Calu3 (cell line): Measurements from ENCODE around the gene DCAF6. TPM values are rescaled to one million over a fixed set of nuclear protein-coding genes. Genes with fewer than 3 reads are reported as not detected.

Experiments used
- BruUV-seq: library from RNA; stranded (reverse); fragments of 400-500 nt; replicated peaks from 2 replicates; lab custom pipeline; 2021; lab: Mats Ljungman, UMichigan
- CTCF ChIA-PET: fragments of 300-600 bp; sonication (Branson Sonifier 250); formaldehyde crosslinking; loops from one replicate; lab custom pipeline; 2022; ENCODE audit warnings: antibody characterized with exemption; lab: Charles Lee
- DNase-seq: peaks from one replicate; pipeline ENCODE4 v3.0.0; 2022
- H3K27ac Mint-ChIP-seq: one replicate; pipeline ENCODE4 v1.8.0; 2022; ENCODE audit warnings: mixed read lengths; ENCODE audit not compliant: unreplicated experiment
- H3K27me3 Mint-ChIP-seq: one replicate; pipeline ENCODE4 v1.8.0; 2022; ENCODE audit warnings: mixed read lengths; ENCODE audit not compliant: unreplicated experiment
- H3K36me3 Mint-ChIP-seq: one replicate; pipeline ENCODE4 v1.8.0; 2022; ENCODE audit warnings: mild to moderate bottlenecking, moderate library complexity, mixed read lengths; ENCODE audit not compliant: insufficient read depth, unreplicated experiment
- H3K4me1 Mint-ChIP-seq: one replicate; pipeline ENCODE4 v1.8.0; 2022; ENCODE audit warnings: mild to moderate bottlenecking, low read depth, mixed read lengths; ENCODE audit not compliant: unreplicated experiment
- H3K4me3 Mint-ChIP-seq: one replicate; pipeline ENCODE4 v1.8.0; 2022; ENCODE audit warnings: mild to moderate bottlenecking, low read depth, moderate library complexity, mixed read lengths; ENCODE audit not compliant: unreplicated experiment
- H3K9me3 Mint-ChIP-seq: one replicate; pipeline ENCODE4 v1.8.0; 2022; ENCODE audit warnings: low read depth, mixed read lengths; ENCODE audit not compliant: unreplicated experiment
- intact Hi-C: fragments of 100-400 bp; cut with micrococcal nuclease; formaldehyde crosslinking; loops from one replicate; pipeline ENCODE4 v1.10.0; 2022; ENCODE audit not compliant: unreplicated experiment
- total RNA-seq: library from RNA; stranded (reverse); gene quantifications from 2 replicates; pipeline ENCODE4 v1.2.3, GENCODE V29; 2022
- TF ChIP-seq, protein P1 (sequence below): fragments of 200-600 bp; IDR thresholded peaks from one replicate; pipeline ENCODE4 v1.8.0; 2022; ENCODE audit warnings: antibody characterized with exemption; ENCODE audit not compliant: unreplicated experiment

Gene DCAF6
- total RNA-seq, 1 experiment from 2014 or later = 64.0 TPM

DNA sequence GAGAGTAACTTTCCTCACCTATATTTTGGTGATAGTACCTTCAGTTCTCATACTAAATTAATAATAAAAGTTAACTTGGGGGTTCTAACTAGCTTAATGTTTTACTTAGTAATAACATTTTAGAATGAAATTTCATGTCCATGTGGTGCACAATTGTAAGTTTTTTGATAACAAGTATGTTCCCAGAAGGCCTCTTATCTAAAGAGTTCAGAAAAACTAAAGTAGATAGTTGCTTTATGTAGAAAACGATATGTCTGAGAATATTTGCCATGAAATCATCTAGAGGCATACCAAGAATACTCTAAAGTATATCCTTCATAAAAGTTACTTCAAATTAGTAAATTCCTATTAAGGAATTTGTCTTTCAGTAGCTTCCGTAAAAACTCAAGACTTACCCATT lies 12.4 kb upstream of the DCAF6 start:
- peaks cover 22% of the 10 kb centered on the region for H3K36me3 Mint-ChIP-seq
- CTCF ChIA-PET = interaction anchor here (0.6 kb wide), 1 partner anchor 26 kb away, joined by 3 read pairs; no protein-coding TSS in a partner anchor
- peaks cover 38% of the 10 kb centered on the region for H3K4me1 Mint-ChIP-seq
- intact Hi-C loops = no loop called here
- no peaks in the 10 kb centered on the region for H3K27me3 Mint-ChIP-seq
- no peak overlapping the region for H3K4me3 Mint-ChIP-seq
- DNase-seq = no peak
- BruUV-seq = no TSS peak
- no peaks in the 10 kb centered on the region for H3K9me3 Mint-ChIP-seq
- TF ChIP-seq, protein P1, sequence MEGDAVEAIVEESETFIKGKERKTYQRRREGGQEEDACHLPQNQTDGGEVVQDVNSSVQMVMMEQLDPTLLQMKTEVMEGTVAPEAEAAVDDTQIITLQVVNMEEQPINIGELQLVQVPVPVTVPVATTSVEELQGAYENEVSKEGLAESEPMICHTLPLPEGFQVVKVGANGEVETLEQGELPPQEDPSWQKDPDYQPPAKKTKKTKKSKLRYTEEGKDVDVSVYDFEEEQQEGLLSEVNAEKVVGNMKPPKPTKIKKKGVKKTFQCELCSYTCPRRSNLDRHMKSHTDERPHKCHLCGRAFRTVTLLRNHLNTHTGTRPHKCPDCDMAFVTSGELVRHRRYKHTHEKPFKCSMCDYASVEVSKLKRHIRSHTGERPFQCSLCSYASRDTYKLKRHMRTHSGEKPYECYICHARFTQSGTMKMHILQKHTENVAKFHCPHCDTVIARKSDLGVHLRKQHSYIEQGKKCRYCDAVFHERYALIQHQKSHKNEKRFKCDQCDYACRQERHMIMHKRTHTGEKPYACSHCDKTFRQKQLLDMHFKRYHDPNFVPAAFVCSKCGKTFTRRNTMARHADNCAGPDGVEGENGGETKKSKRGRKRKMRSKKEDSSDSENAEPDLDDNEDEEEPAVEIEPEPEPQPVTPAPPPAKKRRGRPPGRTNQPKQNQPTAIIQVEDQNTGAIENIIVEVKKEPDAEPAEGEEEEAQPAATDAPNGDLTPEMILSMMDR = no peak
- no peak overlapping the region for H3K27ac Mint-ChIP-seq

DNA sequence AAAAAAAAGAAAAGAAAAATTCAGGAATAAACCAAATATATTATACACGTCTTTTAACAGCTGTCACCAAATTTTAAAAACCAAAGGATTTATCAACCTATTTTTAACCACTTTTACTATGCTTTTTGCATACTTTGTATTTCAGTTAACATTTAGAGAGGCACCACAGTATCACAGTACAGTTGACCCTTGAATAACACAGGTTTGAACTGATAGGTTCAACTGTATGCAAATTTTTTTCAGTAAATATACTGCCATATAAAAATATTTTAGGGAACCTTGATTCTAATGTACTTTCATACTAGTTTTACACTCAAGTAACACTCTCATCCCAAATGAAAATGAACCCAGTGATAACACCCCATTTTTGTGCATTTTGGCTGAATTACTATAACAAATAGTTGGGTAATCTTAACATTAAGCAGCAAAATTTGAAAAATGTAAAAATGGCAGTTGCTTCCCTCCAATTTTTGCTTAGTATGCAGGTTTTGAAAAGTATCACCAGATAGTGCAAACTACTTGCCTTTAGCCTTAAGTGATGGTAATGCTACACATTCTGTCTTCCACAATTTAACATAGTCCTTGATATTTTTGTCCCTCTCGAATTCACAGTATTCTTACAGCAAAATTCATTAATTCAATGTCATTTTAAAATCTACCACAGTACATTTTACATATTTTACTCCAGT lies 11.8 kb upstream of the DCAF6 start:
- no peaks in the 10 kb centered on the region for H3K27me3 Mint-ChIP-seq
- DNase-seq = no peak
- intact Hi-C loops = loop anchor here (5.0 kb wide), 2 partner anchors 102 to 207 kb away; no protein-coding TSS in a partner anchor
- H3K36me3 Mint-ChIP-seq = peaks cover 22% of the 10 kb centered on the region
- no peak overlapping the region for H3K4me3 Mint-ChIP-seq
- BruUV-seq = no TSS peak
- TF ChIP-seq, protein P1 = no peak
- no peaks in the 10 kb centered on the region for H3K9me3 Mint-ChIP-seq
- CTCF ChIA-PET = no interaction called here
- no peak overlapping the region for H3K27ac Mint-ChIP-seq
- peaks cover 33% of the 10 kb centered on the region for H3K4me1 Mint-ChIP-seq

DNA sequence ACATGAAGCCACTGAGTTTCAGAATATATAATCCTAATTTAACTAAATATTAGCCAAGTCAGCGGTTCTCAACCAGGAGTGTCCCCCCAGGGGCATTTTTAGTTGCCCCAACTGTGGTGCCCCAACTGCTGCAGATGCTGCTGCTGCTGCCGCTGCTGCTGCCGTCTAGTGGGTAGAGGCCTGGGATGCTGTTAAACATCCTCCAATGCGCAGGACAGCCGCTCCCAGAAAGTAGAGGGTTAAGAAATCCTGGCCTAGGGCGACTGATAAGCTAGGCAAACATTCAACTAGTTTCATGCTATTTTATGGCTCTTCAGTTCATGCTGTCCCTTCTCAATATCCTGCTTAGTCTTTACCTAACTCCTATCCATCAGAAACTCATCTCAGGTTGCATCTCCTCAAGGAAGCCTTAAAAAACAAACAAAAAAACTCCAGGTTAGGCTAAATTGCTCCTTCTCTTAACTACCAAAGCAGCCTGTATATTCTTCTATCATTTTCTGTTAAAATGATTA lies 9.9 kb upstream of the DCAF6 start:
- peak overlapping the region; percentile 82 for H3K27ac Mint-ChIP-seq
- intact Hi-C loops = loop anchor here (1.0 to 5.0 kb wide), 3 partner anchors 104 to 209 kb away; no protein-coding TSS in a partner anchor
- H3K4me3 Mint-ChIP-seq = peak overlapping the region; percentile 66
- CTCF ChIA-PET = interaction anchor here (0.5 to 2.4 kb wide), 4 partner anchors 10 to 219 kb away, joined by 3 to 16 read pairs (median 6); no protein-coding TSS in a partner anchor
- peaks cover 22% of the 10 kb centered on the region for H3K36me3 Mint-ChIP-seq
- peak; percentile 68 for DNase-seq
- TF ChIP-seq, protein P1 = peak; percentile 40
- H3K27me3 Mint-ChIP-seq = no peaks in the 10 kb centered on the region
- peaks cover 33% of the 10 kb centered on the region for H3K4me1 Mint-ChIP-seq
- H3K9me3 Mint-ChIP-seq = no peaks in the 10 kb centered on the region
- no TSS peak for BruUV-seq

DNA sequence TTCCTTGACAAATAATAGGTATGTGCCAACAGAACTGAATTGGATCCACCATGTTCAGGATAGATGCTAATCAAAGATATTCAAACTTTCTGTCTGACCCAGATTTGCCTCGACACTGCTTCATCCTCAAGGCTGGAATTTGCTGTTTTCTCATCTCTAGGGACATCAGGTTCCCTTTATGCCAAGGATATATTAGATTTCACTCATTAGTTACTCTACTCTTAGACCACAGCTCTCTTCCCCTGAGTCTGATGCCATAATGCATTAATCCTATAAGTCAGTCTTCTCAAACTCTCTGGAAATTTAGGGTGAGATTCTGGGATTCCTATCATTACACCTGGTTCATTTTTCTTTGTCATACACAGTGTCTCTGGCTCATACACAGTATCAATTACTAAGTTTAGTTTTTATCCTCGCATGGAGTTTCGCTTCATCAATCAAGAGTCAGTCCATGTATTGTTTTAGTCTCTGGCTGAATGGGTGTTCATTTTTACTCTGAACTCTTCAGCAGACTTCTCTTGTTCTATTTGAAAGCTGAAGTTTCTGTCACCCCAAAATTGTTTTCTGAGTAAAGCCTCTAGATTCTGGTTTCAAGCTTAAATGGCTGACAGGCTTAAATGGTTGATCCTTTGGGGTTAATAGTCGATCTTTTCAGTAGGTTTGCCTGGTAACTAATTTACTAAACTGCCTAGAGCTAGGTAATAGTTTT lies 9.3 kb upstream of the DCAF6 start:
- BruUV-seq = no TSS peak
- CTCF ChIA-PET = interaction anchor here (0.5 to 2.4 kb wide), 8 partner anchors 9 to 220 kb away, joined by 3 to 16 read pairs (median 5); partner anchors contain the start of genes DCAF6, MPC2 and MPZL1
- Mint-ChIP-seq H3K4me3 (peak overlapping the region; percentile 66), H3K27ac (peak overlapping the region; percentile 82), H3K9me3 (no peaks in the 10 kb centered on the region), H3K4me1 (peaks cover 33% of the 10 kb centered on the region), H3K36me3 (peaks cover 22% of the 10 kb centered on the region), H3K27me3 (no peaks in the 10 kb centered on the region)
- no peak for DNase-seq
- intact Hi-C loops = loop anchor here (5.0 kb wide), 2 partner anchors 105 to 210 kb away; no protein-coding TSS in a partner anchor
- TF ChIP-seq, protein P1 = no peak
